Fibroblast of skin of right biceps (primary cell): ENCODE measurements around the gene ZNF215.
"Not testable (repeated sequence)": the region's sequence is repeated elsewhere in the genome, so short reads cannot be mapped to it uniquely, and the experiment has no call there.

ENCODE experiments used
- DNase-seq: peaks from one replicate; pipeline ENCODE4 v3.0.0-alpha.2; 2013

Gene ZNF215

DNA sequence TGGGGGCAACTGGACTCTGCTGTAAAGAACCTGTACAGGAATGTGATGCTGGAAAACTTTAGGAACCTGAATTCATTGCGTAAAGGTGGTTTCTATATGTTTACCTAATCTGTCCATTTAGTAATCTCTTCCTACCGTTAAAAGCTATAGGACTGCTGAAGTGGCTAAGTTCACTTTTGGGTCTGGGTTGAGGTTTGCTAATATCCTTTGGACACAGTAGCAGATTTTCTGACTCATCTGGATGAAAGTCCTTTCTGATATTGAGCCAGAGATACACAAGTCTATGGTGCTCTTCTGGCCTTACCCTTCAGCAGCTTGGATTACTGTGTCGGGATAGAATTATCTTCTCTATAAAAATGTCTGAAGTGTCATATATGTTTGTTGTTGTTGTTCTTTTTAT, 16.9 kb downstream of the ZNF215 start:
- DNase-seq: no peak

DNA sequence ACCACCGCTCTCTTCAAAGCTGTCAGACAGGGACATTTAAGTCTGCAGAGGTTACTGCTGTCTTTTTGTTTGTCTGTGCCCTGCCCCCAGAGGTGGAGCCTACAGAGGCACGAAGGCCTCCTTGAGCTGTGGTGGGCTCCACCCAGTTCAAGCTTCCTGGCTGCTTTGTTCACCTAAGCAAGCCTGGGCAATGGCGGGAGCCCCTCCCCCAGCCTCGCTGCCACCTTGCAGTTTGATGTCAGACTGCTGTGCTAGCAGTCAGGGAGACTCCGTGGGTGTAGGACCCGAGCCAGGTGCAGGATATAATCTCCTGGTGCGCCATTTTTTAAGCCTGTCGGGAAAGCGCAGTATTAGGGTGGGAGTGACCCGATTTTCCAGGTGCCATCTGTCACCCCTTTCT, 28.0 kb downstream of the ZNF215 start:
- not testable (repeated sequence) for DNase-seq

DNA sequence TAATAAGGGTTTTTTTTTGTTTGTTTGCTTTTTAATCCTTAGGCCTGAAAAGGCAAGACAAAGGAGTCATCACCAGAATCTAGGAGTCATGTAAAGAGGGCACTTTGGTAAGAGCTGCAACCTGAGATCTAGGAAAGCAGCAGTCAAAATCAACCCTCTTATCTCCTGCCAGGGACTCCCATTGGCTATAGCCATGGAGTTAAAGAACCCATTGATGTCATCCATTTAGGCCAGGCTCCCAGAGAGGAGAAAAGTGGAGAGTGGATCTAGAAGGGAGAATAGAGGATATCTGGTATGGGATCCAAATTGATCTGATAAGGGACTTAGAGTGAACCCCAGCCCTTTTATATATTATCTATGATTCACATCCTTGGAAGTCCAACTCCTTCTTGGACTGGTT, 35.9 kb downstream of the ZNF215 start:
- DNase-seq: no peak

DNA sequence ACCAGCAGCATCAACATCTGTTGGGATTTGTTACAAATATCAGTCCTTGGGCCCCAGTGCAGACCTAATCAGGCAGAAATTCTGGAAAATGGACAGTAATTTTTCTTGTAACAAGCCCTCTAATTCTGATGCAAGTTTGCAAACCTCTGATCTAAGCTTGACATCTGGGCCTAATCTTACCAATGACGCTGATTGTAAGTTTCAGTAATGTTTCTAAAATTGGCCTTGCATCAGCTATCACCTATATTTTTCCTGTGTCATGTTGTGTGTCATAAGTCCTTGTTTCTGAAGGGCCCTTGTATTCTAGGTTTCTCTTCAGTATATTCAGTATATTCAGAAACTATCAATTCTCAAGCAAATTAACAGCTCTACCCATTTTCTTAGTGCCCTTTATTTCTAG, 36.4 kb downstream of the ZNF215 start:
- DNase-seq: no peak

DNA sequence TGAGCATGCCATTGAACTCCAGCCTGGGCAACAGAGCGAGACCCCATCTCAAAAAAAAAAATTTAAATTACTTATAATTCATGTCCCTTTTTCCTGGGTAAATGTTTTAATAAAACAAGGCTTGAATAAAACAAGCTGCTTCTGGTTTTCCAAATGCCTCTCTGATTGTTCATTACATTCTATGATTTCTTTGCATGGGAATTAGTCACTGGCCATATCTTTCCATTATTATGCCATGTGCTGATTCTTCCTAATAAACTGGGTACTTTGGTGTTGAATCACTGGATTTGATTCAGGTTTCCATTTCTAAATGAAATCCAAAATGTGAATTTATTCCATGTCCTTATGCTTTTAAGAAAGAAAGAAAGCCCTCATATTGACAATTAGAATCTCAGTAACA, 42.6 kb downstream of the ZNF215 start:
- peak; percentile 62 for DNase-seq

DNA sequence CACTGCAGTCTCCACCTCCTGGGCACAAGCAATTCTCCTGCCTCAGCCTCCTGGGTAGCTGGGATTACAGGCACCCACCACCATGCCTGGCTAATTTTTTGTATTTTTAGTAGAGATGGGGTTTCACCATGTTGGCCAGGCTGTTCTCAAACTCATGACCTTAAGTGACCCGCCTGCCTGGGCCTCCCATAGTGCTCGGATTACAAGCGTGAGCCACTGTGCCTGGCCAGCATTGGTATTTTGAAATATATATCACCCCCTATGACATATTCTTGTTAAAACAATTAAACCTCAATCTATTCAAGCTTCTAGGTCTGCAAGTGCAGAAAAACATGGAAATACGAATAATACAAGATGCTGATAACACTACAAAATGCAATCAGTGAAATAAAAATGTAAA, 43.6 kb downstream of the ZNF215 start:
- peak; percentile 16 for DNase-seq

DNA sequence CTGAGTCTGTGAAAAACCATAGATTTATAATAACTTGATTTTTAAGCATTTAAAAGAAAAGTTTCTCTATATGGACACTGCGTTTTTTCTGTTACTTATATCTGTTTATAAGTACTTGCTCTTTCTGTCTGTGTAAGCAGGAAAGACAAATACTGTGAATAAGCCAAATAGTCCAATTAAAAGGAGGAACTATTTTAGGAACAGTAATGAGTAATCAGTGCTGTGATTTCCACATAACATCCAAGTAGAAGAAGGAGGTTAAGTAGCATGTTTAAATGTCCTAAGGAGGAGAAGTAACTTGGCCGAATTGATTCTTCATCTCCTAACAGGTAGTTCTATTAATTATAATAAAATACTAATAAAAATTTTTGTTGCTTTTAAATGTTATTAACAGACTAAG, 53.1 kb downstream of the ZNF215 start:
- no peak for DNase-seq

DNA sequence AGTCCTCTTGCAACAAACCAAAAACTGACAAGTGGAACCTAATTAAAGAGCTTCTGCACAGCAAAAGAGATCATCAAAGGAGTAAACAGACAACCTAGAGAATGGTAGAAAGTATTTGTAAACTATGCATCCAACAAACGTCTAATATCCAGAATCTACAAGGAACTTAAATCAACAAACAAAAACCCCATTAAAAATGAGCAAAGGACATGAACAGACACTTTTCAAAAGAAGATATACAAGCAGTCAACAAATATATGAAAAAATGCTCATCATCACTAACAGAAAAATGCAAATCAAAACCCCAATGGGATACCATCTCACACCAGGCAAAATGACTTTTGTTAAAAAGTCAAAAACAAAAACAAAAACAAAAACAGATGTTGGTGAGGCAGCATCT, 60.3 kb downstream of the ZNF215 start:
- DNase-seq: no peak

DNA sequence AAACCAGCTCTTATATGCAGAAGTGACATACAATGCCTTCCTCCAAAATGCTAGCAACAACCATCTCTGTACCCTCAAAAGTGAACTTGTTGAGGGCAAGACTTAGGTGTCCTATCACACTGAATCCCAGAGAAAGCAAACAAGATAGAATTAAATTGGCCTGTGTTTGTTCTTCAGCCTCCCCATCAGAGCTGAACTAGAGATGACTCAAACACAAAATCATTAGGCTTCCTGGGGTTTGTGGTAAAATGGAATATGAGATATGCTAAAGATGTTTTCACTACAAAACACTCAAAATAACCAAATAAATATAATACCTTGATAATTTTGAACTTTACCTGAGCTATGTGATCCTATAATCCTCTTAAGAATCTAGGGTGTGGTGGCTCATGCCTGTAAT, 62.3 kb downstream of the ZNF215 start:
- DNase-seq: peak; percentile 16

DNA sequence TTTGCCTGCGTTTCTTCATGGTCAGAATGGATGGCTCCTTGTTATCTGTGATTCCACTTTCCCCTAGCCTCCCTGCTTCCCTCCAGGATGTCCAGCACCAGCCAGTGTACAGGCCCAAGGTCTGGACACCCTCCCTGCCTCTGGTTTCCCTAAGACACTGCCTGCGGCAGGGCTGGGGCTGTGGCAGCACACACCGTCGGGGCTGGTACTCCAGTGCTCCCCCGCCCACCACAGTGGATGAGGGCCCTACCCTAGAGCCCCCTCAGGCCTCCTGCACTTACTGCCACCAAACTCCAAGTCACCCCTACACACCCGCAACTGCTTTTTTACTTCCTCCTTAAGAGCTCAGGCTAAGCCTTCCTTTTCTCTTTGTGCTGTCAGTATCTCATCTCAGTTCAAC, 65.0 kb downstream of the ZNF215 start:
- no peak for DNase-seq

DNA sequence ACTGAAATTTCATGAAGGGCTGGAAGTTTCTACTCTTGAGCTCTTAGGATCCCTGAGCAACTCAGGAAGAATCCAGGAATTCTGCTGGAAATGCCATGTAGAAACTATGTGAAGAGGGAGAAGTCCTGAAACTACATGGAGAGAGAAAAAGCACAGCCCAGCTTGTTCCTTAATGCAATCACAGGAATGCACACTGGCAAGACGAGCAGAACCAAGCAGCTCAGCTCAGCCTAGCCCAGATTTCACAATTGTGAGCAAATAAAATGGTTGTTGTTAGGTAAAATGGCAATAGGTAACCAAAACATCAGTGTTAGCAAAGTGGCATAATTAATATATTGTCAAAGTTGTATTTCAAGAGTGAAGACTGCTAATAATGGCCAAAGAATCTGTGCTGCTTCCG, 65.8 kb downstream of the ZNF215 start:
- peak; percentile 41 for DNase-seq

DNA sequence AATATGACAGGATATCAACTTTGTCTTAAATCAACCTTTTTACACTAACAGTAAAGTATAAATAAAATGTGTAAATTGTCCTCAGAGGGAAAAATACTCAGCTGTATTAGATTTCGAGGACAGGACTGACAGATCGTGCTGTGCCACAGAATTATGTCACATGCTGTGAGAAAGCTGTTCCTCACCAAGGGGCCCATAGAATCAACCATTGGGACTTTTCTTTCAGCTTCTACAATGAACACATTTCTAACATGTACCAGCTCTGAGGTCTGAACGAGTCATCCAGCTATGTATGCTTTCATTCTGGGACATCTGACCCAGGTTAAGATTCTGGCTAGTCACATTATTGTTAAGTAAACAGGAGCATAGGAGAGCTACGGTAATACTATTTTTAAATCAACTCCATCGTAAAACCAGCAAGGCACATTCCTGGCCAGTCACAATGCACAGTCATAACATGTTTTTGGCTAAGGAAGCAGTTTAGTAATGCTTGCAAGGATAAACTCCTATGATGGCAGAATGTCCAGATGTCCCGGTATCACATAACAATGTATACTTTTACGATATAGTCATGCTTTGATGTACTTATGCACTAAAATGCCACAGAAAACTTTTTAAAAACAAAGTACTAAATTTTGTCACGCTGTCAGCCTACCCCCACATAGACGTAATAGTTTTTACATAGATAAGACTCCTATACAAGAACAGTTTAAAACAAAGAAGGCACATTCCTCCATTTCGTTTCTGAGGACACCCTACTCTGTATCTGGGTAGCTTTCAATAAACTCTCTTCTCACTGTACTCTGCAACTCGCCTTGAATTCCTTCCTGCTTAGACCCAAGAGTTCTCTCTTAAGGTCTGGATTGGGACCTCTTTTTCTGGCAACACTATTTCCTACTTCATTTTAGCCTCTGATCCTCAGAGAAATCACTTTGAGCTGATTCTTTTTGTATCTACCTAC, 66.5 kb downstream of the ZNF215 start:
- peak; percentile 93 for DNase-seq

DNA sequence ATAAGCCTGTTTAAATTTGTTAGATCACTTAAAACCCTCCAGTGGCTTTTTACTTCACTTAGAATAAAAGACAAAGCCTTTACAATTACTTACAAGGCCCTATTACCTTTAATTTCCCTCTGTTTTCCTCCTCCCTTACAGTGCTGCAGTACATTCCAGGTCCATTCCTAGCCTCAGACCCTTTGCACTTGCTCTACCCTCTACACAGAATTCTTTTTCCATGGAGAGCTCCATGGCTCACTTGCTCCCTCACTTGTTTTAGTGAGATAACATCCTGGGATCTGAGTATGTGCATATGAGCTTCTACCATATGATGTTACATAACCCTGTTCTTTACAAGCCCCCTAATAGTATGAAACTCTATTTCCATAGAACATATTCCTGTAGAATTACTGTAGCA, 69.5 kb downstream of the ZNF215 start:
- no peak for DNase-seq

DNA sequence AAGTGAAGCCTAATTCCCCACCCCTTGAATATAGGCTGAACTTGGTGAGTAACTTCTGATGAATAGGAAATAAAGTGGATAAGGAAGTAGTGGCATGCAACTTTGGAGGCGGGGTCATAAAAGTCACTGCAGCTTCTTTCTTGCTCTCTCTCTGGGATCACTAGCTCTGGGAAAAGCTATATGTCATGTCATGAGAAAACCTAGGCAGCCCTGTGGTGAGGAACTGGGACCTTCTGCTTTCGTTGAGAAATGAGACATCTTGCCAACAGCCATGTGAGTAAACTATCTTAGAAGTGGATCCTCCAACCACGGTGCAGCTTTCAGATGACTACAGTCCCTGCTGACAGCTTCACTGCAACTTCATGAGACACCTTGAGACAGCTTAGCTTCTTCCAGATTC, 78.3 kb downstream of the ZNF215 start:
- DNase-seq: peak; percentile 84
